HG03135 (cell line): ENCODE data around the gene RPL11.
"Not testable (repeated sequence)": the region's sequence is repeated elsewhere in the genome, so short reads cannot be mapped to it uniquely, and the experiment has no call there.

Source experiments
- ATAC-seq: cut with Tn5 transposase; IDR thresholded peaks from one replicate; pipeline ENCODE4 v1.9.1; 2021; ENCODE audit warnings: mild to moderate bottlenecking, moderate library complexity; ENCODE audit not compliant: unreplicated experiment

Gene RPL11

DNA sequence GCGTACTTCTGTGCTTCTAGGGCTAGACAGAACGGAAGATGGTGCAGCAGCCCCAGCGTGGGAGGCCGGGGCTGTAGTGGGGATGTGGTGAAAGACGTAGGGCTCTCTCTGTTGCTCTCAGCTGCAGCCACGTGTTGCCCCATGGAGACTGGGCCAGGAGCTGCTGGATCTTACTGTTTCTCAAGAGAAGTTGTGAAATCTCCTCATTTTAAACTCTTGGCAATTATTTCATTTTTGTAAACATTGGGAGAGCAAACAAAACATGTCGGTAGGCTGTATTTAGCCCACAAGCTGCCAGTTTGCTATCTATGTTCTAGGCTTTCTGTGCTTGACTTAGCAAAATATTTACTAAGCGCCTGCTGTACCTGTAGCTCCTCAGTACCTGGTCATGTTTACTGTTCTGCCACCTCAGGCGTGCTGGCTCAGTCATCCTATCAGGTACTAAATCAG lies 35.8 kb downstream of the RPL11 start:
- no peak for ATAC-seq

DNA sequence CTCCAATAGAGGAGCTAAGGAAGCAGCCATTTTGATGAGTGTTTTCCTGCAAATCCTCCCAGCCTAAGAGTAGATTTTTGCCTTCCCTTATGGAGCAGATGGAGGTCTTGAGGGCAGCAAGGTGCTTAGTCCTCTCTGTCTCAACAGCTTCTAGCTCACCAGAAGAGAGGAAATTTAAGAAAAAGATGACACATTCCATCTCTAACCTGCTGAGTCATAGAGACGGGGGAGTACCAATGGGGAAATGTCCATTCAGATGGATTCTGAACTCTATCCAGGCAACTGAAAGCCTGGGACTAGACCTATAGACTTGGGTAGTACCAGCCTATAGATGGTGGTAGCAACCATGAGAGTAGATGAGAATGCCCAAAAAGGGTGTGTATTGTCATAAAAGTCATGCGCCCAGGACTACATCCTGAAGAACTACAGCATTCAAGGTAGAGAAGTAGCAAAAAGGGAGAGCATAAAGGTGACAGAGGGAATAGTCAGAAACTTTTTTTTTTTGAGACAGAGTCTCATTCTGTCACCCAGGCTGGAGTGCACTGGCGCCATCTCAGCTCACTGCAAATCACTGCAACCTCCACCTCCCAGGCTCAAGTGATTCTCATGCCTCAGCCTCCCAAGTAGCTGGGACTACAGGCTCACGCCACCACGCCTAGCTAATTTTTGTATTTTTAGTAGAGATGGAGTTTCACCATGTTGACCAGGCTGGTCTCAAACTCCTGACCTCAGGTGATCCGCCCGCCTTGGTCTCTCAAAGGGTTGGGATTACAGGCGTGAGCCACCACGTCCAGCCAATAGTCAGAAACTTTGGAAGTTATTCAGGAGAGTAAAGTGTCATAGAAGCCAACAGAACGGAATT lies 41.0 kb downstream of the RPL11 start:
- ATAC-seq, result no peak

DNA sequence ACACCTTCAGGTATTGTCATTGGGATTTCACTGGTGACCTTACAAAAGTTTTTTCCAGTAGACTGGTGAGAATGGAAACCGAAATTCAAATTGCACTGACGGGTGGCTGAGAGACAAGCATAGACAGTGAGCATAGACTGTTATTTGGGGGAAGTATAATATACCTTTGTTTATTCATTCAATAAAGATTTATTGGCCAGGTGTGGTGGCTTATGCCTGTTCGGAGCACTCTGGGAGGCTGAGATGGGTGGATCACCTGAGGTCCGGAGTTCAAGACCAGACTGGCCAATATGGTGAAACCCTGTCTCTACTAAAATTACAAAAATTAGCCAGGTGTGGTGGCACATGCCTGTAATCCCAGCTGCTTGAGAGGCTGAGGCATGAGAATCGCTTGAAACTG lies 41.7 kb downstream of the RPL11 start:
- not testable (repeated sequence) for ATAC-seq

DNA sequence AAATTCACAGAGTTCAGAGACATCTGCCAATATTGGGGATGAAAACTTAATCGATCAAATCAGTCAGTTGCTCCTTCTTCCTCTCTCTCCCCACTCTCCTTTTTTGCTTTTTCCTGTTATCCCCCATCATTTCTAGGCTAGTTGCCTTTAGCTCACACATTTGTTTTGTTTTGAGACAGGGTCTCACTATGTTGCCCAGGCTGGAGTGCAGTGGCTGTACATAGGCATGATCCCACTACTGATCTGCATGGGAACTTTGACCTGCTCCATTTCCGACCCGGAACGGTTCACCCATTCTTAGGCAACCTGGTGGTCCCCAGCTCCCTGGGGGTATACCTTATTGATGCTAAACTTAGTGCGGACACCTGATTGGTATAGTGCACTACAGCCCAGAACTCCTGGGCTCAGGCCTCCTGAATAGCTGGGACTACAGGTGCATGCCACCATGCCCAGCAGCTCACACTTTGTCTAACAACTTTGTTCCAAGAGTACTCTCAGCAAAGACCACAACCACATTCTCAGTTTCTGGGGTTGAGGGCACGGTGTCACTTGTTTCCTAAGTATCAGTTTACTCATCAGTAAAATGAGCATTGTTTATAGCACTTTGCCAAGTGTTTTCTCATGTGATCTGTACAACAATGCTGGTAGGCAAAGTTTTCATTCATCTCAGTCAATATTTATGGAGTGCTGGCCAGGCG lies 45.0 kb downstream of the RPL11 start:
- no peak for ATAC-seq

DNA sequence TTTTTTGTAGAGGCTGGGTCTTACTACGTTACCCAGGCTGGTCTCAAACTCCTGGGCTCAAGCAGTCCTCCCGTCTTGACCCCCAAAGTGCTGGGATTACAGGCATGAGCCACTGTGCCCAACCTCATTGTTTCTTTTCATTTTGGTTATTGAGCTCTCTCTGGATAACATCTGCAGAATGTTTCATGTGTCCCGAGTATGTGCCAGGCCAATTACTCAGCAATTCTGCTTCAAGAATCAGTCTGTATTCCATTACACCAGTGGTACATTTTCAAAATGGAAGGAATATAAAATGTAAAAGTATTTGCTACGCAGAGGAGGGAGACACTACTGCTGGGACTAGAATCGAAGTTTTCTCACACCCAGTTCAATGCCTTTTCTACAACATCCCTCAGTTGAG lies 50.0 kb downstream of the RPL11 start:
- no peak for ATAC-seq

DNA sequence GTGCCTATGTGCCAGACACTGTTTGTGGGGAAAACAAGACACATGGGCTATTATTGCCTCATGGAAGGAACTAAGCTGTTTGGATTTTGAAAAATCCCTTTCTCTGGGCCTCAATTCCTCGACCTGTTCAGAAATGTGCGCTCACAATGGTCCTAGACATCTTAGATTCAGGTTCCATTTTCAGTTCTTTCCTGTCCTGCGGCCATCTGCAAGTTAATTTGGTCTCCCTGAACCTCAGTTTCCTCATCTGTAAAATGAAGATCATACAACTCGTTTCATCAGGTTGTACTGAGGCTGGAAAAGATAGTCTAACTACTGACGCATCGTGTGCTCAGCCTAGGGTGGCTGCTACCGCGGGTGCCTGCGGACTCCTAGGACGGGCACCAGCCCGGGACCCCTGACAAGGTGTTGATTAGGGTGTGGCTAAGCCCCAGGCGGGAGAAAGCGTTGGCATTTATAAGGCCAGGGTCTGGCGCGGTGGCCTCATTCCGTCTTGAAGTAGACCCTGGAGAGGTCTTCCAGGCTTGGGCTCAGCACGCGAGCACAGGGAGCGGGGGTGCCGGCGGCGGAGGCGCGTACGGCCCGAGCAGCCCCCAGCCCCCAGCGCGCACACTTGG lies 51.2 kb downstream of the RPL11 start:
- ATAC-seq, result peak; percentile 28

DNA sequence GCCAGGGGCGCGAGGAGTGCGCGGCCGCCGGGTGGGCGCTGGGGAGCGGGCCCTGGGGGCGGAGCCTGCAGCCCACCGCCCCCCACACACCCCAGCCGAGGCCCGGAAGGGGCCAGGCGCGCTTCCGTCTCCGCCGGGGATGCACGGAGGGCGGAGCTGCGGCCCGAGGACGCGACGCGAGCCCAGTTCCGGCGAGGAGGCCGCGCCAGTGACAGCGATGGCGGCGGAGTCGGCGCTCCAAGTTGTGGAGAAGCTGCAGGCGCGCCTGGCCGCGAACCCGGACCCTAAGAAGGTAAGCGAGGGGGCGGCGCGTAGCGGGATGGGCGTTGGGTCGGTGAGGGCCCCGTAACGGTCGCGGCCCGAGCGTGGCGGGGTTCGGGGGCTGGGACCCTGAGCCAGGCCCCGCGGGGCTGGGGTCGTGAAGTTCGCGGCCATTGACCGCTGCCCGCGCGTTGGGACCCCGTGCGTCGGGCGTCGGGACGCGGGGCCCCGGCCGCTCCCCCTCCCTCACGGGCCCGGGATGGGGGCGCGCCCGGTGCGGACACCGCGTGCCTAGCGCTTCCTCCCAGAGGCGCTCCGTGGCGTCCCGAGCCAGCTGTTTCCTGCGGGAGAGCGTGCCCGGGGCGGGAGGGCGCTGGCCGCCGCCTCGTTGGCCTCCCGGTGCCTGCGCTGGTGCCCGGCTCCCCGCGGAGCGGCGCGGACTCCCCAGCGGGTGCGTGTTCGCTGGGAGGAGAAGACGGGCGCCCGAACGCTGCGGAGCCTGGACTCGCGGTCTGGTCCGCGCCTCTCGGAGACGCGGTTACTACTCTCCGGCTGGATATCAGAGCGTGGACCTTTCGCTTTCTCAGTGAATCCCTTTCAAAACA lies 51.9 kb downstream of the RPL11 start, which contains the start of gene ELOA:
Gene ELOA, plus strand, starts transcription at position 185 of the 866 bp plus-strand sequence. Its CDS starts 33 bp downstream, at position 218.
- peak; percentile 73 for ATAC-seq

DNA sequence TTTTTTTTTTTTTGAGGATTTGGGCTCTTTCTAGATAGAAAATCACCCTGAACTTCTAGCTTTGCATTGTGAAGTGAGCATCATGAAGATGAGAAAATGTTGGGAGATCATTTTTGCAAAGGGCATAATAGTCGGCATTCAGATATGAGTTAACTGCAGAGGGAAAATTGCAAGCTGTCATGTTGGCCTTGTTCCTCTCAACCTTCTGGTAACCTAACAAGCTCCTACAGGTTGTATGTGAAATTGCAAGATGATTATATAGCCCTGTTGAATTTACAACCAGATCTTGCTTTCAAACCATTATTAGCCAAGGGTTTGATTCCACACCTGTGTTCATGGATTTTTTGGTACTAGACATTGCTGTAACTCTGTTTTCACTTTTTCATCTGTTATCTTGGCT lies 53.9 kb downstream of the RPL11 start:
- no peak for ATAC-seq
